HCT116 (cell line): ENCODE measurements around the gene PUM1. TPM values are rescaled to one million over a fixed set of nuclear protein-coding genes. Genes with fewer than 3 reads are reported as not detected.

Experiments
- ATAC-seq: fragments of 200-7000 bp; cut with Tn5 transposase; 2 replicates; pipeline ENCODE4 v1.9.1; 2020; ENCODE audit warnings: mild to moderate bottlenecking, moderate library complexity
- BruUV-seq: library from RNA; stranded (reverse); fragments of 400-500 nt; replicated peaks from 2 replicates; lab custom pipeline; 2021; lab: Mats Ljungman, UMichigan
- CTCF ChIA-PET: fragments of 300-600 bp; sonication (Branson Sonifier 250); formaldehyde crosslinking; loops from one replicate; lab custom pipeline; 2021; ENCODE audit warnings: antibody characterized with exemption; lab: Charles Lee
- POLR2A ChIA-PET: fragments of 300-600, 350-600 bp; sonication (Branson Sonifier 250); formaldehyde crosslinking; loops from one replicate; lab custom pipeline; 2021; ENCODE audit warnings: antibody characterized with exemption; lab: Charles Lee
- RAD21 ChIA-PET, 2 experiments: fragments of 300-600 bp; sonication (Branson Sonifier 250); formaldehyde crosslinking; loops; one replicate each; lab custom pipeline; 2023; ENCODE audit warnings: low total read pairs in 2 of 2; ENCODE audit not compliant: uncharacterized antibody in 2 of 2, unreplicated experiment in 2 of 2, low non-redundant PET in 1 of 2; lab: Charles Lee
- DNase-seq: peaks from one replicate; pipeline ENCODE4 v3.0.0-alpha.2; 2010; ENCODE audit warnings: low read depth, low spot score
- H2AFZ ChIP-seq: fragments of 200-600 bp; shearing (Covaris generic), sonication (generic); 2 replicates; pipeline ENCODE4 v1.6.1; 2017; ENCODE audit warnings: low read depth, mixed run types, mixed read lengths, antibody characterized with exemption, low read length; ENCODE audit not compliant: poor library complexity, severe bottlenecking
- H3K27ac ChIP-seq: 2 replicates; pipeline ENCODE4 v1.5.1; 2012; ENCODE audit warnings: low read depth, low read length
- H3K27me3 ChIP-seq: fragments of 200-600 bp; sonication (generic); 2 replicates; pipeline ENCODE4 v1.6.1; 2016; ENCODE audit warnings: mixed run types, low read length, mixed read lengths; ENCODE audit not compliant: insufficient read depth
- H3K36me3 ChIP-seq, 2 experiments: fragments of 200-500 bp in 1 of 2; fragments of 200-600 bp in 1 of 2; sonication (Bioruptor generic) in 1 of 2; sonication (generic) in 1 of 2; 2 replicates each; pipeline versions ENCODE4 v1.5.1 to v1.6.1; 2014 to 2016; ENCODE audit warnings: low read length in 2 of 2, inconsistent platforms in 1 of 2, mixed read lengths in 1 of 2, mixed run types in 1 of 2; ENCODE audit not compliant: insufficient read depth in 2 of 2, control insufficient read depth in 1 of 2
- H3K4me1 ChIP-seq, 2 experiments: fragments of 200-600 bp in 1 of 2; sonication (generic) in 1 of 2; 2 replicates each; pipeline versions ENCODE4 v1.5.1 to v1.6.1; 2012 to 2017; ENCODE audit warnings: low read length in 2 of 2, inconsistent platforms in 1 of 2, mild to moderate bottlenecking in 1 of 2, mixed read lengths in 1 of 2, mixed run types in 1 of 2, moderate library complexity in 1 of 2; ENCODE audit not compliant: insufficient read depth in 2 of 2, control insufficient read depth in 1 of 2
- H3K4me2 ChIP-seq: fragments of 200-600 bp; sonication (generic); 2 replicates; pipeline ENCODE4 v1.6.1; 2017; ENCODE audit warnings: mixed run types, low read length, mixed read lengths
- H3K4me3 ChIP-seq, 2 experiments: fragments of 200-600 bp in 1 of 2; sonication (generic) in 1 of 2; replicated peaks in 1 of 2; 2 replicates each; pipeline ENCODE4 v1.5.1; 2011 to 2016; ENCODE audit warnings: low read length in 2 of 2, control low read depth in 1 of 2, low read depth in 1 of 2, mild to moderate bottlenecking in 1 of 2, mixed read lengths in 1 of 2, mixed run types in 1 of 2
- H3K79me2 ChIP-seq: fragments of 200-600 bp; sonication (generic); 2 replicates; pipeline ENCODE4 v1.6.1; 2017; ENCODE audit warnings: mild to moderate bottlenecking, mixed run types, low read length, moderate library complexity, mixed read lengths; ENCODE audit not compliant: insufficient read depth
- H3K9ac ChIP-seq: fragments of 200-600 bp; sonication (generic); 2 replicates; pipeline ENCODE4 v1.6.1; 2016; ENCODE audit warnings: low read length, mixed read lengths
- H3K9me2 ChIP-seq: fragments of 200-600 bp; sonication (generic), shearing (Covaris generic); 2 replicates; pipeline ENCODE4 v1.6.1; 2017; ENCODE audit warnings: mixed run types, mild to moderate bottlenecking, moderate library complexity; ENCODE audit not compliant: insufficient read depth
- H3K9me3 ChIP-seq, 2 experiments: fragments of 200-500 bp in 1 of 2; fragments of 200-600 bp in 1 of 2; sonication (Bioruptor generic) in 1 of 2; sonication (generic) in 1 of 2; 2 replicates each; pipeline ENCODE4 v1.6.1; 2014 to 2017; ENCODE audit warnings: low read length in 2 of 2, mixed read lengths in 2 of 2, inconsistent platforms in 1 of 2, low read depth in 1 of 2, mild to moderate bottlenecking in 1 of 2, mixed run types in 1 of 2, moderate library complexity in 1 of 2; ENCODE audit not compliant: control insufficient read depth in 1 of 2, insufficient read depth in 1 of 2
- H4K20me1 ChIP-seq: fragments of 200-600 bp; sonication (generic), shearing (Covaris generic); 2 replicates; pipeline ENCODE4 v1.6.1; 2017; ENCODE audit warnings: mixed run types, mild to moderate bottlenecking, moderate library complexity; ENCODE audit not compliant: insufficient read depth
- ATF3 ChIP-seq: IDR thresholded peaks from 2 replicates; pipeline ENCODE4 v1.6.1; 2012
- ELF1 ChIP-seq: IDR thresholded peaks from 2 replicates; pipeline ENCODE4 v1.6.1; 2012; ENCODE audit warnings: low read depth, borderline replicate concordance
- EZH2phosphoT487 ChIP-seq: fragments of 200-600 bp; IDR thresholded peaks from 2 replicates; pipeline ENCODE4 v1.6.1; 2018; ENCODE audit warnings: antibody characterized with exemption, borderline replicate concordance
- MAX ChIP-seq: IDR thresholded peaks from 2 replicates; pipeline ENCODE4 v1.6.1; 2012
- POLR2A ChIP-seq: IDR thresholded peaks from 2 replicates; pipeline ENCODE4 v1.7.0; 2011; ENCODE audit warnings: borderline replicate concordance; ENCODE audit not compliant: insufficient read depth, insufficient read length; ENCODE audit errors: extremely low read depth
- REST ChIP-seq: IDR thresholded peaks from 2 replicates; pipeline ENCODE4 v1.6.1; 2012; ENCODE audit warnings: low read depth
- intact Hi-C: fragments of 100-400 bp; cut with micrococcal nuclease; formaldehyde crosslinking; loops from 2 replicates; pipeline ENCODE4 v1.10.0; 2022
- total RNA-seq: library from RNA; stranded (reverse); gene quantifications from one replicate; pipeline ENCODE4 v1.2.1, GENCODE V29; 2021; ENCODE audit not compliant: unreplicated experiment

The PUM1 gene
- total RNA-seq, 1 experiment from 2014 or later: 113 TPM

- TF ChIP-seq ATF3: no peak
These were observed 171.6 kb downstream of the PUM1 start (continued) for GRCh38 chr1:30893776-30894507.

GRCh38 chr1:30892671-30893073, 172.8 kb downstream of the PUM1 start:
- CTCF ChIA-PET: interaction anchor here (0.8 kb wide), 1 partner anchor 113 kb away, joined by 5 read pairs; no protein-coding TSS in a partner anchor
- no peak overlapping the region for H3K4me2 ChIP-seq
- no peak overlapping the region for H3K9ac ChIP-seq
- H3K36me3 ChIP-seq: no peaks in the 10 kb centered on the region
- H3K79me2 ChIP-seq: no peaks in the 10 kb centered on the region
- BruUV-seq: no TSS peak
- H3K4me3 ChIP-seq: no peak overlapping the region
- H3K9me2 ChIP-seq: no peaks in the 10 kb centered on the region
- no peaks in the 10 kb centered on the region for H3K27me3 ChIP-seq
- TF ChIP-seq EZH2phosphoT487: no peak
- TF ChIP-seq, all 23 proteins: peak for 0
- ATAC-seq: no peak
- no peak overlapping the region for H2AFZ ChIP-seq
- no peak for DNase-seq
- H3K27ac ChIP-seq: no peak overlapping the region
- no peaks in the 10 kb centered on the region for H3K9me3 ChIP-seq
- ChIA-PET POLR2A (no interaction called here), RAD21 (no interaction called here)
- intact Hi-C loops: no loop called here
- H4K20me1 ChIP-seq: no peaks in the 10 kb centered on the region
- H3K4me1 ChIP-seq: peaks cover 0 to 9% of the 10 kb centered on the region in 2 experiments; a peak in 1 of 4 replicates

GRCh38 chr1:30891227-30891552, 174.3 kb downstream of the PUM1 start:
- POLR2A ChIA-PET: no interaction called here
- no peaks in the 10 kb centered on the region for H3K79me2 ChIP-seq
- no peak for ATAC-seq

More at GRCh38 chr1:30891227-30891552, 174.3 kb downstream of the PUM1 start:
- Histone ChIP-seq H3K4me3 (no peak overlapping the region), H3K4me2 (no peak overlapping the region), H3K9me3 (no peaks in the 10 kb centered on the region), H3K9ac (no peak overlapping the region), H4K20me1 (no peaks in the 10 kb centered on the region), H3K4me1 (peaks cover 0 to 9% of the 10 kb centered on the region in 2 experiments; a peak in 2 of 4 replicates), H3K9me2 (no peaks in the 10 kb centered on the region), H3K27ac (no peak overlapping the region), H2AFZ (no peak overlapping the region), H3K36me3 (no peaks in the 10 kb centered on the region), H3K27me3 (no peaks in the 10 kb centered on the region)
- no TSS peak for BruUV-seq
- intact Hi-C loops: no loop called here
- no peak for DNase-seq
- no peak for TF ChIP-seq REST
- no peak for TF ChIP-seq ELF1
- TF ChIP-seq MAX: no peak
- no peak for TF ChIP-seq POLR2A
- ChIA-PET CTCF (no interaction called here), RAD21 (no interaction called here)
